Mesenchymal stem cell (in vitro differentiated cells and primary cell): ENCODE results near the gene PTPRN2.

Experiments
- DNase-seq: peaks from one replicate; pipeline ENCODE4 v3.0.0-alpha.2; 2013
- H2AFZ ChIP-seq: one replicate; pipeline ENCODE4 v1.6.1; 2013; ENCODE audit warnings: low read depth, mild to moderate bottlenecking, control low read depth, inconsistent platforms, low read length, moderate library complexity
- H2AK5ac ChIP-seq: 2 replicates; pipeline ENCODE4 v1.6.1; 2013; ENCODE audit warnings: low read length, moderate library complexity, mild to moderate bottlenecking, inconsistent platforms; ENCODE audit not compliant: severe bottlenecking
- H2BK120ac ChIP-seq: one replicate; pipeline ENCODE4 v1.6.1; 2013; ENCODE audit warnings: low read depth, mild to moderate bottlenecking, inconsistent platforms, low read length, moderate library complexity
- H2BK12ac ChIP-seq, 2 experiments: one replicate each; pipeline ENCODE4 v1.6.1; 2013; ENCODE audit warnings: inconsistent platforms in 2 of 2, low read length in 2 of 2, mild to moderate bottlenecking in 2 of 2, moderate library complexity in 2 of 2, control low read depth in 1 of 2
- H2BK15ac ChIP-seq: one replicate; pipeline ENCODE4 v1.6.1; 2013; ENCODE audit warnings: mild to moderate bottlenecking, low read depth, inconsistent platforms; ENCODE audit not compliant: poor library complexity, severe bottlenecking
- H2BK5ac ChIP-seq: 2 replicates; pipeline ENCODE4 v1.6.1; 2013; ENCODE audit warnings: low read depth, mild to moderate bottlenecking, low read length, control low read depth, inconsistent platforms; ENCODE audit not compliant: poor library complexity, severe bottlenecking
- H3K14ac ChIP-seq, 2 experiments: one replicate each; pipeline ENCODE4 v1.6.1; 2013; ENCODE audit warnings: inconsistent platforms in 2 of 2, low read length in 2 of 2, control low read depth in 1 of 2, mild to moderate bottlenecking in 1 of 2, moderate library complexity in 1 of 2
- H3K18ac ChIP-seq, 2 experiments: one replicate each; pipeline ENCODE4 v1.6.1; 2013; ENCODE audit warnings: inconsistent platforms in 2 of 2, low read length in 2 of 2, control low read depth in 1 of 2, low read depth in 1 of 2, mild to moderate bottlenecking in 1 of 2
- H3K23ac ChIP-seq, 2 experiments: one replicate each; pipeline ENCODE4 v1.6.1; 2013; ENCODE audit warnings: inconsistent platforms in 2 of 2, low read length in 2 of 2, mild to moderate bottlenecking in 2 of 2, moderate library complexity in 2 of 2, control low read depth in 1 of 2
- H3K27ac ChIP-seq: 2 replicates; pipeline ENCODE4 v1.5.1; 2013; ENCODE audit warnings: mild to moderate bottlenecking, moderate library complexity, low read length, control low read depth, inconsistent platforms; ENCODE audit not compliant: poor library complexity, severe bottlenecking
- H3K27me3 ChIP-seq, 2 experiments: 2 replicates each; pipeline versions ENCODE4 v1.6.1 to v1.7.0; 2013; ENCODE audit warnings: low read length in 2 of 2, mild to moderate bottlenecking in 2 of 2, moderate library complexity in 2 of 2, control low read depth in 1 of 2, inconsistent platforms in 1 of 2; ENCODE audit not compliant: control insufficient read depth in 1 of 2, insufficient read depth in 1 of 2
- H3K36me3 ChIP-seq, 2 experiments: 2 replicates each; pipeline versions ENCODE4 v1.6.1 to v1.7.0; 2013; ENCODE audit warnings: low read length in 2 of 2, control low read depth in 1 of 2, inconsistent platforms in 1 of 2, low read depth in 1 of 2, mild to moderate bottlenecking in 1 of 2; ENCODE audit not compliant: insufficient read depth in 2 of 2, control insufficient read depth in 1 of 2
- H3K4ac ChIP-seq, 2 experiments: one replicate each; pipeline ENCODE4 v1.6.1; 2013; ENCODE audit warnings: inconsistent platforms in 2 of 2, low read length in 2 of 2, mild to moderate bottlenecking in 2 of 2, moderate library complexity in 2 of 2, control low read depth in 1 of 2, low read depth in 1 of 2
- H3K4me1 ChIP-seq: 2 replicates; pipeline ENCODE4 v1.6.1; 2013; ENCODE audit warnings: low read depth, low read length, control low read depth; ENCODE audit not compliant: control insufficient read depth, insufficient read depth
- H3K4me2 ChIP-seq: 2 replicates; pipeline ENCODE4 v1.6.1; 2013; ENCODE audit warnings: low read length, mild to moderate bottlenecking, inconsistent platforms; ENCODE audit not compliant: poor library complexity, severe bottlenecking
- H3K4me3 ChIP-seq, 2 experiments: 2 replicates each; pipeline versions ENCODE4 v1.5.1 to v1.7.0; 2013; ENCODE audit warnings: low read length in 2 of 2, mild to moderate bottlenecking in 2 of 2, control low read depth in 1 of 2, low read depth in 1 of 2; ENCODE audit not compliant: insufficient read depth in 1 of 2
- H3K79me1 ChIP-seq: replicated peaks from 2 replicates; pipeline ENCODE4 v1.6.1; 2013; ENCODE audit warnings: mild to moderate bottlenecking, control low read depth, low read length, inconsistent platforms; ENCODE audit not compliant: poor library complexity, severe bottlenecking
- H3K9ac ChIP-seq: 2 replicates; pipeline ENCODE4 v1.7.0; 2013; ENCODE audit warnings: mild to moderate bottlenecking, low read length, moderate library complexity
- H3K9me3 ChIP-seq: 2 replicates; pipeline ENCODE4 v1.7.0; 2013; ENCODE audit warnings: mild to moderate bottlenecking, low read length; ENCODE audit not compliant: control insufficient read depth
- H4K8ac ChIP-seq: one replicate; pipeline ENCODE4 v1.6.1; 2013; ENCODE audit warnings: inconsistent platforms, mild to moderate bottlenecking, low read length, moderate library complexity
- H4K91ac ChIP-seq: one replicate; pipeline ENCODE4 v1.6.1; 2013; ENCODE audit warnings: mild to moderate bottlenecking, low read length, inconsistent platforms
- WGBS: methylation state at CpG from one replicate; pipeline ENCODE4 v1.1.7; 2013; ENCODE audit warnings: mixed read lengths; 5-methylcytosine and 5-hydroxymethylcytosine counted together

Gene PTPRN2

DNA sequence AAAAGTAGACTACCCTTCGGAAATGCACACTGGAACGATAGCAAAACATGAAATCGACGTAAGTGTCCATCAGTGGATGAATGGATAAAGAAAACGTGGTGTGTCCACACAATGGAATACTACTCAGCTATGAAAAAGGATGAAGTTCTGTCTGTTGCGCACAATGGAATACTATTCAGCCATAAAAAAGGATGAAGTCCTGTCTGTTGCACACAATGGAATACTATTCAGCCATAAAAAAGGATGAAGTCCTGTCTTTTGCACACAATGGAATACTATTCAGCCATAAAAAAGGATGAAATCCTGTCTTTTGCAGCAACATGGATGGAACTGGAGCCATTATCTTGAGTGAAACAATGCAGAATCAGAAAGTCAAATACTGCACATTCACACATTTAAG lies 591.8 kb downstream of the PTPRN2 start:
- peaks cover 7% of the 10 kb centered on the region for H3K9me3 ChIP-seq
- H2BK120ac ChIP-seq, result no peak overlapping the region
- no peak overlapping the region for H4K8ac ChIP-seq
- no peaks in the 10 kb centered on the region for H3K27me3 ChIP-seq
- H2AK5ac ChIP-seq, result no peak overlapping the region
- no peak overlapping the region for H3K27ac ChIP-seq
- no peak overlapping the region for H2BK15ac ChIP-seq
- H3K4ac ChIP-seq, result no peak overlapping the region
- no peak overlapping the region for H2BK5ac ChIP-seq
- no peak overlapping the region for H2AFZ ChIP-seq
- no peak overlapping the region for H3K14ac ChIP-seq
- no peaks in the 10 kb centered on the region for H3K4me1 ChIP-seq
- 87% methylated on average over 6 of the region's 6 CpGs for WGBS
- H2BK12ac ChIP-seq, result no peak overlapping the region
- H4K91ac ChIP-seq, result no peak overlapping the region
- no peak overlapping the region for H3K23ac ChIP-seq
- H3K36me3 ChIP-seq, result no peaks in the 10 kb centered on the region
- H3K9ac ChIP-seq, result no peak overlapping the region
- H3K18ac ChIP-seq, result no peak overlapping the region
- no peaks in the 10 kb centered on the region for H3K79me1 ChIP-seq
- H3K4me3 ChIP-seq, result no peak overlapping the region
- DNase-seq, result no peak
- no peak overlapping the region for H3K4me2 ChIP-seq

DNA sequence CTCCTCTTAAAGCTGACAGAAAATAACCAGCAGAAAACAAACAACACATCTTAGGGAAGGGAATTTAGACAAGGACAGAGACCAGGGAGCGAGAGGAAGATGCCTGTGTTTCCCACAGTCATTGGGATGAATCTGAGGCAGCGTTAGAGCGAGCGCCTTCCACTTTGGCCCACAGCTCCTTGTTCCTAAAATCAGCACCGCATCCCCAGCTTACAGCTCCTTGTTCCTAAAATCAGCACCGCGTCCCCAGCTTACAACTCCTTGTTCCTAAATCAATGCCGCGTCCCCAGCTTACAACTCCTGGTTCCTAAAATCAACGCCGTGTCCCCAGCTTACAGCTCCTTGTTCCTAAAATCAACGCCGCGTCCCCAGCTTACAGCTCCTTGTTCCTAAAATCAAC lies 593.3 kb downstream of the PTPRN2 start:
- Histone ChIP-seq H2BK120ac (no peak overlapping the region), H4K91ac (no peak overlapping the region), H2AFZ (no peak overlapping the region), H4K8ac (no peak overlapping the region), H3K14ac (no peak overlapping the region), H3K4me2 (no peak overlapping the region), H2BK5ac (no peak overlapping the region), H3K9ac (no peak overlapping the region), H3K79me1 (no peaks in the 10 kb centered on the region), H3K18ac (no peak overlapping the region), H3K4ac (no peak overlapping the region), H3K36me3 (no peaks in the 10 kb centered on the region), H2BK15ac (no peak overlapping the region), H3K23ac (no peak overlapping the region), H3K4me3 (no peak overlapping the region), H3K9me3 (peaks cover 7% of the 10 kb centered on the region), H3K27me3 (no peaks in the 10 kb centered on the region), H3K4me1 (no peaks in the 10 kb centered on the region), H3K27ac (no peak overlapping the region), H2BK12ac (no peak overlapping the region), H2AK5ac (no peak overlapping the region)
- 84% methylated on average over 14 of the region's 14 CpGs for WGBS
- no peak for DNase-seq

DNA sequence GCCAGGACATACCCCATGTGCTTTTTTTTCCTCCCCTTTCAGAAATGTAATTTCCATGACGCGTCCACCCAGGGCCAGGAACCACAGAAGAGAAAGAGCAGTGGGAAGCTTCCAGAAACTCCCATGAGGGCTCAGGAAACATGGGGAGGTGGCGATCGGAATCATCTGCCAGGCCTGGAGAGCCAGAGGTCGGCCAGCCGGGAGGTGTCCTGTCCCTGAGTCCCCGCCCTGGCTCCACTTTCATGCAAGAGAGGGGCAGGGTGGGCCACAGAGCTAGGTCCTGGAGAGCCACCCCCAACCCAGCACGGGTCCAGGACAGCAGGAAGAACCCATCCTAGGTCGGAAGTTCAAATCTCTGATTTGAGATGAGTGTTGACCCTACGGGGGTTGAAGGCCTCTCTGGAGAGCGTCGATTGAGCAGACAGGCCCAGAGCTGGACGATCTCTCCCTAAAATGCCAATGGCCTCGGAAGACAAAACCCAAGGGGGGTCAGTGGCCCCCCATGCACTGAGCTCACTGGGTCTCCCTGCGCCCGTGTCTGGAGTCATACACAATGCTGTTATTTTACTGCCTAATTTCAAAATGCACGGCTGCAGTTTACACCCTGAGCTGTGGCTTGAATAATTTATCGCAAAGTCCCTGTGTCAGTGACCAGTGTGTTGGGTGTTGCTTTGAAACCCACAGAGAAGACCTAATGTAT lies 594.1 kb downstream of the PTPRN2 start:
- Histone ChIP-seq H2BK12ac (no peak overlapping the region), H3K36me3 (no peaks in the 10 kb centered on the region), H3K9ac (no peak overlapping the region), H3K4ac (no peak overlapping the region), H3K27me3 (no peaks in the 10 kb centered on the region), H2BK120ac (no peak overlapping the region), H4K8ac (no peak overlapping the region), H3K79me1 (no peaks in the 10 kb centered on the region), H3K9me3 (peaks cover 7% of the 10 kb centered on the region), H3K4me3 (no peak overlapping the region), H2AK5ac (no peak overlapping the region), H3K27ac (no peak overlapping the region), H3K14ac (no peak overlapping the region), H3K4me2 (no peak overlapping the region), H2AFZ (no peak overlapping the region), H2BK15ac (no peak overlapping the region), H2BK5ac (no peak overlapping the region), H3K18ac (no peak overlapping the region), H3K23ac (no peak overlapping the region), H3K4me1 (no peaks in the 10 kb centered on the region), H4K91ac (no peak overlapping the region)
- DNase-seq, result no peak
- 76% methylated on average over 18 of the region's 18 CpGs for WGBS

DNA sequence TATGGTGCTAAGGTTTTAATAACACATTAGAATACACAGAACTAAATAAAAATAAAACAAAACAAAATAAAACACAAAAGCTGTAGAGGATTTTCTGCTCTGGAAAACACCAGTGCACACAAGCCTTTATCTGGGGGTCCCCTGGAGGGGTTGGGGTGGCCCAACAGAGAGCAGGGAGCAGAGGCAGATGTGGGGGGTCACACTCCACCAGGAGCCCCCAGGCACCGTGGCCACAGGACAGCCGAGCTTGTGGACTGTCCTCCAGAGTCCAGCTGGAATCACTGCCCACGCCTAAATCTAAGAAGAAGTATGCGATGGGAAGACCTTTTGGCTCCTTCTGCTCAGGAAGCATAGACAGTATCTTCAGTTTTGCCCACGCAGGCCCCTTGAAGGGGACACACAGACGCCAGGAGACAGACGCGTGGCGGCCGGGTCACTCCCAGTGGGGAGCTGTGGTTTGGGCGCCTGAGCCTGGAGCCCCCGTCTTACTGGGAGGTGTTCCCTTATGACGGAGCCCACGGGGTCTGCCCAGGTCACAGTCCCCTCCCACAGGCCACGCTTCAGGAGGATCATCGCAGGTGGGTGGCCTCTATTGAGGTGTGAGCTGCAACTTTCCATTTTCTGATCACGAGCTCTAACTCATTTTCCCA lies 595.0 kb downstream of the PTPRN2 start:
- no peaks in the 10 kb centered on the region for H3K27me3 ChIP-seq
- H4K8ac ChIP-seq, result no peak overlapping the region
- H3K4ac ChIP-seq, result no peak overlapping the region
- no peak overlapping the region for H3K4me2 ChIP-seq
- no peak overlapping the region for H2AFZ ChIP-seq
- H3K18ac ChIP-seq, result no peak overlapping the region
- no peak overlapping the region for H2BK5ac ChIP-seq
- H2BK15ac ChIP-seq, result no peak overlapping the region
- no peaks in the 10 kb centered on the region for H3K4me1 ChIP-seq
- H3K14ac ChIP-seq, result no peak overlapping the region
- no peak overlapping the region for H3K23ac ChIP-seq
- no peak overlapping the region for H2BK12ac ChIP-seq
- H2BK120ac ChIP-seq, result no peak overlapping the region
- H3K27ac ChIP-seq, result no peak overlapping the region
- H3K4me3 ChIP-seq, result no peak overlapping the region
- H3K9me3 ChIP-seq, result peaks cover 7% of the 10 kb centered on the region
- H4K91ac ChIP-seq, result no peak overlapping the region
- WGBS, result 86% methylated on average over 17 of the region's 17 CpGs
- H3K36me3 ChIP-seq, result no peaks in the 10 kb centered on the region
- no peak for DNase-seq
- no peak overlapping the region for H3K9ac ChIP-seq
- no peak overlapping the region for H2AK5ac ChIP-seq
- no peaks in the 10 kb centered on the region for H3K79me1 ChIP-seq
